Upper lobe of left lung (tissue), 6 donors: Measurements from ENCODE around the gene POU2F3. TPM values are rescaled to one million over a fixed set of nuclear protein-coding genes. Genes with fewer than 3 reads are reported as not detected.

ENCODE experiments used
- ATAC-seq, 2 donors: fragments of 200-7000 bp; cut with Tn5 transposase; one replicate each; pipeline ENCODE4 v1.9.1; 2022; ENCODE audit warnings: mild to moderate bottlenecking in 2 of 2, moderate library complexity in 2 of 2; ENCODE audit not compliant: low FRiP score in 2 of 2
- DNase-seq, 2 donors: peaks; one replicate each; pipeline ENCODE4 v3.0.0-alpha.2; 2019 to 2020
- H3K27ac ChIP-seq, 4 donors: fragments of 200-600 bp; sonication (generic); one replicate each; pipeline ENCODE4 v1.5.1; 2016 to 2019
- H3K27me3 ChIP-seq, 4 donors: fragments of 200-600 bp; sonication (generic); one replicate each; pipeline ENCODE4 v1.5.1; 2017 to 2019
- H3K36me3 ChIP-seq, 4 donors: fragments of 200-600 bp; sonication (generic); one replicate each; pipeline ENCODE4 v1.5.1; 2016 to 2019
- H3K4me1 ChIP-seq, 4 donors: fragments of 200-600 bp; sonication (generic); one replicate each; pipeline ENCODE4 v1.5.1; 2018 to 2019
- H3K4me3 ChIP-seq, 4 donors: fragments of 200-600 bp; sonication (generic); one replicate each; pipeline ENCODE4 v1.5.1; 2017 to 2019; ENCODE audit warnings: mild to moderate bottlenecking in 2 of 4, moderate library complexity in 1 of 4
- H3K9me3 ChIP-seq, 4 donors: fragments of 200-600 bp; sonication (generic); one replicate each; pipeline ENCODE4 v1.5.1; 2018 to 2019
- CTCF ChIP-seq, 6 experiments: fragments of 450-650 bp in 4 of 6; fragments of 200-600 bp in 2 of 6; sonication (generic) in 2 of 6; IDR thresholded peaks; one replicate each; pipeline ENCODE4 v1.5.1; 2016 to 2019; ENCODE audit warnings: antibody characterized with exemption in 6 of 6
- EP300 ChIP-seq, 4 donors: sonication (generic); formaldehyde crosslinking; IDR thresholded peaks; one replicate each; pipeline ENCODE4 v1.5.1; 2017; ENCODE audit warnings: antibody characterized with exemption in 4 of 4, control low read depth in 2 of 4
- POLR2A ChIP-seq, 4 donors: fragments of 450-650 bp; IDR thresholded peaks; one replicate each; pipeline ENCODE4 v1.5.1; 2016 to 2017; ENCODE audit warnings: antibody characterized with exemption in 4 of 4, mild to moderate bottlenecking in 2 of 4
- POLR2AphosphoS5 ChIP-seq, 2 donors: sonication (generic); formaldehyde crosslinking; IDR thresholded peaks; one replicate each; pipeline ENCODE4 v1.5.1; 2017; ENCODE audit warnings: antibody characterized with exemption in 2 of 2
- WGBS, 2 donors: methylation state at CpG; one replicate each; pipeline ENCODE4 v1.1.5; 2017 to 2018; 5-methylcytosine and 5-hydroxymethylcytosine counted together
- total RNA-seq, 6 donors: library from RNA; depleted of rRNA in 4 of 6; stranded (reverse); fragments of >200 nt in 4 of 6; gene quantifications; one replicate each; pipeline versions ENCODE4 v1.1.0 to v1.2.1, GENCODE V29; 2016 to 2021
- donor health status: DM: no; HTN: no; CAD: no; lungs with moderate emphysema.
- donor health status: DM: no; HTN: yes; CAD: no; lungs with severe emphysema.

The POU2F3 gene
- total RNA-seq, 6 donors from 2014 or later: 1.7 to 21.0 (median 3.5) TPM

DNA sequence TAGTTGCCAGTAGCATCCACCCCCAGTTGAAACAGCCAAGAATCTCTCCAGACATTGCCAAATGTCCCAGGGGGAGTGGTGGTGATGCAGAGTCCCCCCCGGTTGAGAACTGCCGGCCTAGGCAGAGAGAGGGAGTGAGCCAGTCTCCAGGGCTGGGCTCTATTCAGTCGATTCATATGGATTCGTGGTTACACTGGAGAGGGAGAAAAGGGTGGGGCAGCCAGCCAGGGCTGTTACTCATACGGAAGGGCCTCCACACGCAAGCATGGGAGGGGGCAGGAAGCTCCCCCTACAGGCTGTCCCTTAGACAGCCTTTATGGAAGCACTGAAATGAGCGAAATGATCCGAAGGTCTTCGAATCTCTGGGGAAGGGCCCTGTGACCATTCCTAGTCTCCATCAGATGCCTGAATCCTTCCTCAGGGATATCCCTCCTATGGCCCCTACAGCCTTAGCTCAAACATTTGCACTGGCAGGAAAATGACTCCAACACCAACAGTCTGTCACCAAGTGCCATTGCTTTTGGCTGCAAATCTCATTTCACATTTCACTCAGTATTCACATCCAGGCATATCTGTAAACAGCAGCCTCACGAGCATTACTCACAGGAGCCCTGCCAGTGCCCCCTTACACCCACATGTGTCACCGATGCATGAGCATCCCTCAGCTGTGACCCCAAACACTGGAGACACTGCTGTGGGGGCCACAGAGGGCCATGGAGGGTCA is 66.7 kb downstream of the POU2F3 start:
- Histone ChIP-seq H3K4me3 (no peak overlapping the region), H3K9me3 (no peaks in the 10 kb centered on the region), H3K27me3 (no peaks in the 10 kb centered on the region), H3K4me1 (peaks cover 0 to 13% (median 12%) of the 10 kb centered on the region in 4 donors), H3K27ac (no peak overlapping the region), H3K36me3 (no peaks in the 10 kb centered on the region)
- no peak for DNase-seq
- ATAC-seq: peak in 1 of 2 donors; percentile 49
- TF ChIP-seq POLR2A (IDR thresholded peaks at IDR 0.05): no peak
- no peak for TF ChIP-seq EP300 (IDR thresholded peaks at IDR 0.05)
- TF ChIP-seq POLR2AphosphoS5 (IDR thresholded peaks at IDR 0.05): no peak
- WGBS, 2 donors: 65 to 66% methylated on average over 10 to 11 of the region's 11 CpGs

DNA sequence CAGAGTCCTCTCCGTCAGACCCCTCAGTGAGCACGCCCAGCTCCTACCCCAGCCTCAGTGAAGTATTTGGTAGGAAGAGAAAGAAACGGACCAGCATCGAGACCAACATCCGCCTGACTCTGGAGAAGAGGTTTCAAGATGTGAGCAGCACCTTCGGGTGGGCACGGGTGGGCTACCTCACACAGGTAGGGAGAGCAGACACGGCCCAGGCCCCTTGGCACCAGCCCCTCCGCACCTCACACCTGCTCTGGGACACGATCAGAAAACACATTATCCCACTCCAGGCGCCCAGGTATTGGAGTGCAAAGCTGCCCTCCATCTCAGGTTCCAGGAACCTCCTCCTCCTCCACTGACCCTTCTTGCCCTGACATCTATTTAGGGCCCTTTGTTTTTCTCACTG is 67.5 kb downstream of the POU2F3 start:
- ATAC-seq (no peak), DNase-seq (no peak)
- Histone ChIP-seq H3K9me3 (no peaks in the 10 kb centered on the region), H3K27me3 (no peaks in the 10 kb centered on the region), H3K4me3 (no peak overlapping the region), H3K36me3 (no peaks in the 10 kb centered on the region), H3K27ac (no peak overlapping the region), H3K4me1 (peaks cover 0 to 13% (median 8%) of the 10 kb centered on the region in 4 donors)
- WGBS, 2 donors: 88 to 90% methylated on average over 11 of the region's 11 CpGs
- TF ChIP-seq EP300 (IDR thresholded peaks at IDR 0.05) (no peak), POLR2A (IDR thresholded peaks at IDR 0.05) (no peak), CTCF (IDR thresholded peaks at IDR 0.05) (no peak), POLR2AphosphoS5 (IDR thresholded peaks at IDR 0.05) (no peak)

- TF ChIP-seq CTCF (IDR thresholded peaks at IDR 0.05) (no peak), POLR2A (IDR thresholded peaks at IDR 0.05) (no peak), EP300 (IDR thresholded peaks at IDR 0.05) (no peak), POLR2AphosphoS5 (IDR thresholded peaks at IDR 0.05) (no peak)
- DNase-seq (no peak), ATAC-seq (no peak)
- H3K4me1 ChIP-seq: peaks cover 0 to 7% (median 3%) of the 10 kb centered on the region in 4 donors
- H3K36me3 ChIP-seq: no peaks in the 10 kb centered on the region
- no peak overlapping the region for H3K4me3 ChIP-seq
- H3K9me3 ChIP-seq: no peaks in the 10 kb centered on the region
- H3K27me3 ChIP-seq: no peaks in the 10 kb centered on the region
- 82 to 91% methylated on average over 7 of the region's 7 CpGs for WGBS, 2 donors
- no peak overlapping the region for H3K27ac ChIP-seq
Observed at GRCh38 chr11:120308081-120308480, 68.1 kb downstream of the POU2F3 start.

DNA sequence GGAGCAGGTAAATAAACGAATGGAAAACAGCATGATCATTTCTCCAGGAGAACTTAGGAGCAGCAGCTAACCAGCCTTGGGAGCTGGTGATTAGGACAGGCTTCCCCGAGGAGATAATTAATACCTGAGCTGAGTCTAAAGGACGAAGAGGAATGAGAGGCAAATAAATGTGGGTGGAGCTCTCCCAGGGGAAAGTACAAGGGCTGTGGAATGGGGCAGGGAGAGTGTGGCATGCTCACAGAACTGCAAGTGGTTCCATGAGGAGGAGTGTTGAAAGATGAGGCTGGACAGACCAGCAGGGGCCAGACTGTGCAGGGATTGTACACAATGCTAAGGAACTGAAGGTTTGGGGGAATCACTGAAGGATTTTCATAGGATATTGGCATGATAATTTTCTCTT is 70.9 kb downstream of the POU2F3 start:
- no peaks in the 10 kb centered on the region for H3K36me3 ChIP-seq
- no peak overlapping the region for H3K27ac ChIP-seq
- H3K27me3 ChIP-seq: no peaks in the 10 kb centered on the region
- TF ChIP-seq POLR2AphosphoS5 (IDR thresholded peaks at IDR 0.05): no peak
- TF ChIP-seq POLR2A (IDR thresholded peaks at IDR 0.05): no peak
- TF ChIP-seq EP300 (IDR thresholded peaks at IDR 0.05): no peak
- no peak for TF ChIP-seq CTCF (IDR thresholded peaks at IDR 0.05)
- no peak for ATAC-seq
- H3K4me1 ChIP-seq: peaks cover 0 to 5% (median 2%) of the 10 kb centered on the region in 4 donors
- peak in 1 of 2 donors; percentile 44 for DNase-seq
- H3K9me3 ChIP-seq: no peaks in the 10 kb centered on the region
- no peak overlapping the region for H3K4me3 ChIP-seq
- WGBS, 2 donors: 68 to 72% methylated on average over 3 of the region's 3 CpGs

DNA sequence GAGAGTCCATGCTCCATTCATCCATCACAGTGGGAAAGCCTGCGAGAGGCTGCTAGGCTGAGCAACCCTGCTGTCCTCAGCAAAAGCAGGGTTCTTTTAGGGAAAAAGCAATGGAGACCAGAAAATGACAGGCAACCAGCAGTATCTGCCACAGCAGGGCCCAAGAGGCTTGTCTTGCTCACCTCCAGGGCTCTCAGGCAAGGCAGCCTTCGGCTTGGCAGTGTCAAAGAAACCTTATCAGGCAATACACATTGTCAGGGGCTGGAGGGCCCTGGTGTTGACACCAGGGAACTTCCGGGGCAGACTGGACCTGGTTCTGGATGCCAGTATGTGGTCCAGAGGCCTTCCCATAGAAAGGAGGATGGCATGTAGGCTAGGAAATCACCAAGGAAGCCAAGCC is 74.9 kb downstream of the POU2F3 start:
- 75 to 80% methylated on average over 2 to 3 of the region's 3 CpGs for WGBS, 2 donors
- Histone ChIP-seq H3K4me3 (no peak overlapping the region), H3K4me1 (peaks cover 12 to 19% (median 14%) of the 10 kb centered on the region in 4 donors), H3K36me3 (no peaks in the 10 kb centered on the region), H3K27ac (no peak overlapping the region), H3K27me3 (no peaks in the 10 kb centered on the region), H3K9me3 (no peaks in the 10 kb centered on the region)
- no peak for DNase-seq
- TF ChIP-seq CTCF (IDR thresholded peaks at IDR 0.05): no peak
- TF ChIP-seq POLR2AphosphoS5 (IDR thresholded peaks at IDR 0.05): no peak
- TF ChIP-seq EP300 (IDR thresholded peaks at IDR 0.05): no peak
- no peak for TF ChIP-seq POLR2A (IDR thresholded peaks at IDR 0.05)
- ATAC-seq: no peak
